NCI-H2029 treated with DMSO at 0.1 percent for 48 hours (cell line): Measurements from ENCODE around the gene TMEM233.

ENCODE experiments used
- DNase-seq: peaks from one replicate; lab custom pipeline; 2025; lab: John Stamatoyannopoulos, UW

TMEM233 gene

DNA sequence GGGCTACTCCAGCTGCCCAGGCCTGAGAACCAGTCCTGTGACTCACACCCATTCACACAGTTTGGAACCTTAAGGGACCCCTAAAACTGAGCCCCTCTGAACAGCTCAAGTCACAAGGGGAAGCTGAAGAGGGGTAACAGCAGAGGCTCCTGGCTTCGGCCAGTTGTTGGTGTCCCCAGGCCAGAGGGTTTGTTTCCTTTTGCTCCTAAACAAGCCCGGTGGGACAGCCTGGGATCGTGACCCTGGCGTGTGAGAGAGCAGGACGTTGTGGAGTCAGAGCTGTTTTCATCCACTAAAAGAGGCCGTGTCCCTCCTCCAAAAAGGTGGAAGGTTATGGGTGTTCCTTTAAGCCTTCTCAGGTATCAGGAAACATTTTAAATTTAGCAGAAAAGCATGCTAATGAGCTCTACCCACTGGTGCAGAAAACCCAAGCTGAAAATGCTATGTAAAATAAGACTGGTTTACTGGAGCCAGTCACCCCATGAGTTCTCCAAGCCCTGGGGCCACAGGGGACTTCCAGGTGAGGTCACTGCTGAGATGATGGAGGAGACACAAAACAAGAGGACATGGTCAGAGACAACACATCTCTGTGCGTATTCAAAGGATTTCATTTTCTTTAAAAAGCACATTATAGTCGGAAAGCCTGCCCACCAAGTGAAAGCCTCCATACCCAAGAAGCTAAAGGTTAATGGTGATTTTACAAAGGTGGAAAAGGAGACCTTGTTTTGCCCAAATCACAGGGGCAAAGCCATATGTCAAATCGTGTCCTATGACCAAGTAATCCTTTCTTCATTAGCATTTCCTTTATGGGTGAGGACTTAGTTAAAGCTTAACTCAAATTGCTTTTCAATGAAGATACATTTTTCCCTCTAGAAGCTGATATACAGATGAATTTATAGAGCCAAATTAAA is 88.4 kb downstream of the TMEM233 start:
- DNase-seq = no peak

- no peak for DNase-seq
These were observed 89.2 kb downstream of the TMEM233 start for GRCh38 chr12:119682639-119683252.

DNA sequence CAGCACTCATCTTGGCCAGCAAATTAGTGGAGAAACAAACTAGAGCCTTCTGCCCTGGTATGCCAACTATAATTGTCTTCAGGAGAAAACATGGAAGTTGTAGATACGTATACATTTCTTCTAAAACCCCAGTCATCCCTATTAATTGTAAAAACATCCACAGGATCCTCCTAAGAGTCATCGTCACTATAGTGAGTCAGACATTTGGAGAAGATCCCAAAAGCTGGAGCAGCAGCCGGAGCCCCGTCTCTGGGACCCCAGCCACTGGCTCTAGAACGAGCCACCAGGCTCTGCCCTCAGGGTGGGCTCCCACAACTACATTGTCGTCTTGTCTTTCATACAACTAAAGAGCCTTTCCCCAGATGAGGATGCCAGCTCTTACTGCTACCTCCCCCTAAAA is 89.8 kb downstream of the TMEM233 start:
- no peak for DNase-seq

GRCh38 chr12:119683816-119684215 is 90.2 kb downstream of the TMEM233 start:
- no peak for DNase-seq

- no peak for DNase-seq
These were observed 91.3 kb downstream of the TMEM233 start for GRCh38 chr12:119684711-119685369.

- DNase-seq = no peak
These were observed 91.8 kb downstream of the TMEM233 start for GRCh38 chr12:119685375-119685774.

DNA sequence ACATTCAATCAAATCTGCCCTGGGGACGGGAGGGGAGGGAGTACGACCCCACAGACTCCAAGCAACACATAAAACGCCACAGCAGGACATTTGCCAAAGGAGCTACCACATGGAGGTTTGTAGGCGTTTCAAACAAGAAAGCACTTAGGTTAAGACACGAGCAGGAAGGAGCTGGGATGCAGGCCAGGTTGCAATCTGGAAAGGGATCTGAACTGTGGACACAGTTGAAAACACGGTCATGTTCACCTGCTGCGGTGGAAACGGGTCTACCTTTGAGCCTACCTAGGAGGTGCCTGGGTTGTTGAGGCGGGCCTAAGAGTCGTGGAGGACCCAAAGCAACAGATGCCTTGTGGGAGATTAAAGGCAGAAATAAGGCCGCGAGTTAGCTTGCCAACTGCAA is 92.8 kb downstream of the TMEM233 start:
- DNase-seq = no peak

DNA sequence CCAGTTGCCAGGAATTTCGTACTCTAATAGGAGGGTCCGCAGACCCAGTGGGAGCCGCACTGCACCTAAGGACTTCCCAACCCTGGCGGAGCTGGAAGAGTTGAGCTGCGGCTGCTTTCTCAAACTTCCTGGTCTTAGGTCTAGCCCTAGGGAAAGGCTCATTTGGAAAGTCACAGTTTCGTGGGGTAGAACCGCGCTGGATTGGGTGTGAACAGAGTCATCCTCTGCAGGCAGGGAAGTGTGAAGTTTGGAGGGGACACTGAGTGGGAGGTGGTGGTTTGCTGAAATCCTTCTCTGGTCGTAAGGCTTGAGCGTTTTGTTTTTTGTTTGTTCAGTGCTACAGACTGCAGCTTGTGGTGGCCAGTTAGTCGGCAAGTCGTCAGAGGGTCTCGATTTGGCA is 93.2 kb downstream of the TMEM233 start:
- DNase-seq = no peak

DNA sequence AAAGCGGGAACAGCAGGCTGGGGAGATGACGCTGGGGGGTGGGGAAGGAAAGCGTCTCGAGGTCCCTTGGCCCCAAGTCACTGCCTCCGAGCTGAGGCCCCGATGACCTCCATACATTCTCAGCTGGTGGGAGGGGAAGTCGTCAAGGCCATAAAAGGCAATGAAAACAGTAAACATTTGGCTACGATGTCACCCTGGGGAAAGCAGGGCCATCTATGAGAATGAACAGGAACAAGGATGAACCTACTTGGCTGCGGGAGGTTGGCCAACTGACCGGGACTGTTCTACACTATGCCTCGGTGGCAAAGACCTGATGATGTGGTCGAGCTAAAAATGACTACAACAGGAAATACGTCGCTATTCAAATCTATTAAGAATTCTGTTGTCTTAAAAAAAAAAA is 93.8 kb downstream of the TMEM233 start:
- DNase-seq = no peak

DNA sequence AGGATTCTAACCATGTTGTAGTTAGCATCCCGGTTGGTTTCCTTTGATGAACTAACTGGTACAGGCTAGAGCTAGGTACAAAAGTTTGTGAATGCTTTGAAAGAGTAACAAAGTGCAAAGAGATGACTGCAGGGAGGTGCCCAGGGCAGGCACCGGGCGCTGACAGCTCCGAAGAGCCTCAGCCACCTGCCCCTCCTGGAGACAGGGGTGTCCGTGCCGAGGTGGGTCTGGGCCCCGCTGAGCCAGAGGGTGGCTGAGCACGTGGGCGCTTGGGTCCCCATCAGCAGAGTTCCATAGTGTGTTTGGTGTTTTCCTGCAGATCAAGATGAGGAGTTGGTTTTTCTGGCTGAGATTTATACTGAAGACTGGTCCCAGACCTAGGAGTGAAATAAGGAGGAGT is 94.3 kb downstream of the TMEM233 start:
- no peak for DNase-seq

- DNase-seq = no peak
These were observed 96.4 kb downstream of the TMEM233 start for GRCh38 chr12:119689935-119690500.

GRCh38 chr12:119691202-119691810 is 97.7 kb downstream of the TMEM233 start:
- no peak for DNase-seq

DNA sequence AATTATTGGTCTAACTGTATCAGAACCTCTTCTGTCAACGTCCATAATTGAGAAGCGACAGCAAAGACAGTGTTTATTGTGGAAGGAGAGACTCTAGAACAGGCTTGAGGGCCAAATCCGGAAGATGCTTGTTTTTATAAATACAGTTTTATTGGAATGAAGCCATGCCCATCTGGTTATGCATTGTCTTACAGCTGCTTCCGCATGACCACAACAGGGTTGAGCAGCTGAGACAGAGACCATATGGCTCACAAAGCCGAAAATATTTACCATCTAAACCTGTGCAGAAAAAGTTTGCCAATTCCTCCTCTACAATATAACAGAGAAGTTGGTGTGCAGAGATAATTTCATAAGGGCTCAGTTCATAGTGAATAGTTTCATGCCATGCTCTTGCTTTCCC is 98.8 kb downstream of the TMEM233 start:
- DNase-seq = peak; percentile 77
